ENCODE measurements around the gene FSD1L. TPM values are rescaled to one million over a fixed set of nuclear protein-coding genes. Genes with fewer than 3 reads are reported as not detected.
A peak's percentile ranks its signal among the peaks of the same experiment; 100 is the strongest.

The FSD1L gene
- total RNA-seq (10 to 100 TPM in 1 of 9 donors, 1 to 10 TPM in 8; 3.3 to 11.1 (median 6.7) TPM), polyA plus RNA-seq (1 to 10 TPM; 2.6 to 8.6 (median 2.8) TPM)
- long read RNA-seq, donor 1, result 0 reads
- long read RNA-seq, donor 2, result 0 reads
- long read RNA-seq, donor 3, result 0 reads
- long read RNA-seq, donor 4, partial matches to known transcripts, result 0 of 4 reads
- long read RNA-seq, donor 4, other reads (novel, unspliced or antisense), result 3 of 4 reads
- long read RNA-seq, donor 5, partial matches to known transcripts, result 0 of 2 reads
- long read RNA-seq, donor 5, other reads (novel, unspliced or antisense), result 2 of 2 reads
- long read RNA-seq, donor 6, partial matches to known transcripts, result 1 of 3 reads
- long read RNA-seq, donor 6, other reads (novel, unspliced or antisense), result 2 of 3 reads
- long read RNA-seq, donor 7, result 0 reads
- long read RNA-seq, donor 8, result 0 reads
- long read RNA-seq, donor 9, result 0 reads
- long read RNA-seq, donor 10, result 0 reads

GRCh38 chr9:105447814-105448812 is at the start of gene FSD1L:
TSS of gene FSD1L (plus strand) at chr9:105448034. CDS start at chr9:105448221, 187 bp downstream.
- peak; percentile 4 to 77 for TF ChIP-seq POLR2A (IDR thresholded peaks at IDR 0.05)
- TF ChIP-seq CTCF (IDR thresholded peaks at IDR 0.05), result peak in 3 of 6 experiments; percentile 31 to 47 (median 35)
- peak; percentile 93 to 97 (median 96) for DNase-seq
- Histone ChIP-seq H3K27me3 (no peaks in the 10 kb centered on the region), H3K27ac (peak within 1 kb of the TSS; percentile 44 to 88 (median 70)), H3K4me1 (replicated peaks in 1 of 2) (peaks cover 0 to 18% of the 10 kb centered on the region in 2 donors), H3K4me3 (peak within 1 kb of the TSS; percentile 28 to 98 (median 77)), H3K9me3 (replicated peaks in 1 of 3) (no peaks in the 10 kb centered on the region), H3K36me3 (replicated peaks in 1 of 2) (no peaks in the 10 kb centered on the region)
- 1 to 2% (median 1%) methylated on average over 28 to 87 of the region's 87 CpGs for WGBS, 4 donors
- intact Hi-C loops (cut with DNase I), result loop anchor here in 1 of 2 donors (10.0 kb wide), 1 partner anchor 107 kb away; the partner anchor contains the start of gene FKTN

GRCh38 chr9:105399117-105399516 is 48.7 kb upstream of the FSD1L start:
- intact Hi-C loops (cut with DNase I), result no loop called here
- Histone ChIP-seq H3K36me3 (replicated peaks in 1 of 2) (no peaks in the 10 kb centered on the region), H3K9me3 (replicated peaks in 1 of 3) (no peaks in the 10 kb centered on the region), H3K27me3 (no peaks in the 10 kb centered on the region), H3K4me3 (no peak overlapping the region), H3K27ac (no peak overlapping the region), H3K4me1 (replicated peaks in 1 of 2) (no peaks in the 10 kb centered on the region)
- no peak for DNase-seq
- 82 to 89% (median 86%) methylated on average over 2 of the region's 2 CpGs for WGBS, 4 donors
- TF ChIP-seq CTCF (IDR thresholded peaks at IDR 0.05), result no peak
- no peak for TF ChIP-seq POLR2A (IDR thresholded peaks at IDR 0.05)

- WGBS, 4 donors, result 58 to 69% (median 67%) methylated on average over 3 of the region's 3 CpGs
- DNase-seq, result no peak
- Histone ChIP-seq H3K4me3 (no peak overlapping the region), H3K36me3 (replicated peaks in 1 of 2) (no peaks in the 10 kb centered on the region), H3K9me3 (replicated peaks in 1 of 3) (no peaks in the 10 kb centered on the region), H3K4me1 (replicated peaks in 1 of 2) (no peaks in the 10 kb centered on the region), H3K27me3 (no peaks in the 10 kb centered on the region), H3K27ac (no peak overlapping the region)
- intact Hi-C loops (cut with DNase I), result no loop called here
- TF ChIP-seq POLR2A (IDR thresholded peaks at IDR 0.05) (no peak), CTCF (IDR thresholded peaks at IDR 0.05) (no peak)
Observed at GRCh38 chr9:105401651-105402050, 46.2 kb upstream of the FSD1L start.
